Measurements from ENCODE around the gene ZFP3.
"Not testable (repeated sequence)": the region's sequence is repeated elsewhere in the genome, so short reads cannot be mapped to it uniquely, and the experiment has no call there.

The ZFP3 gene

GRCh38 chr17:5139458-5139732 lies 61.1 kb downstream of the ZFP3 start:
- DNase-seq: no peak

- DNase-seq: not testable (repeated sequence)
Observed at GRCh38 chr17:5142877-5143276, 64.6 kb downstream of the ZFP3 start.
